Measurements from ENCODE around the gene WIPI1.
"Not testable (repeated sequence)": the region's sequence is repeated elsewhere in the genome, so short reads cannot be mapped to it uniquely, and the experiment has no call there.

The WIPI1 gene

GRCh38 chr17:68379177-68379510 lies 78.2 kb downstream of the WIPI1 start:
- TF ChIP-seq, protein P1, sequence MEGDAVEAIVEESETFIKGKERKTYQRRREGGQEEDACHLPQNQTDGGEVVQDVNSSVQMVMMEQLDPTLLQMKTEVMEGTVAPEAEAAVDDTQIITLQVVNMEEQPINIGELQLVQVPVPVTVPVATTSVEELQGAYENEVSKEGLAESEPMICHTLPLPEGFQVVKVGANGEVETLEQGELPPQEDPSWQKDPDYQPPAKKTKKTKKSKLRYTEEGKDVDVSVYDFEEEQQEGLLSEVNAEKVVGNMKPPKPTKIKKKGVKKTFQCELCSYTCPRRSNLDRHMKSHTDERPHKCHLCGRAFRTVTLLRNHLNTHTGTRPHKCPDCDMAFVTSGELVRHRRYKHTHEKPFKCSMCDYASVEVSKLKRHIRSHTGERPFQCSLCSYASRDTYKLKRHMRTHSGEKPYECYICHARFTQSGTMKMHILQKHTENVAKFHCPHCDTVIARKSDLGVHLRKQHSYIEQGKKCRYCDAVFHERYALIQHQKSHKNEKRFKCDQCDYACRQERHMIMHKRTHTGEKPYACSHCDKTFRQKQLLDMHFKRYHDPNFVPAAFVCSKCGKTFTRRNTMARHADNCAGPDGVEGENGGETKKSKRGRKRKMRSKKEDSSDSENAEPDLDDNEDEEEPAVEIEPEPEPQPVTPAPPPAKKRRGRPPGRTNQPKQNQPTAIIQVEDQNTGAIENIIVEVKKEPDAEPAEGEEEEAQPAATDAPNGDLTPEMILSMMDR (IDR thresholded peaks at IDR 0.05; ENCODE audit: insufficient read depth, low read depth, low read length, missing control alignments), result no peak
- H3K4me3 ChIP-seq (ENCODE audit: low read depth, low read length), result no peak overlapping the region
- DNase-seq (ENCODE audit: low read depth), result no peak

- no peak overlapping the region for H3K4me3 ChIP-seq (ENCODE audit: low read depth, low read length)
- TF ChIP-seq, protein P1 (IDR thresholded peaks at IDR 0.05; ENCODE audit: insufficient read depth, low read depth, low read length, missing control alignments), result no peak
- no peak for DNase-seq (ENCODE audit: low read depth)
These were observed 78.8 kb downstream of the WIPI1 start for GRCh38 chr17:68378268-68379176.

DNA sequence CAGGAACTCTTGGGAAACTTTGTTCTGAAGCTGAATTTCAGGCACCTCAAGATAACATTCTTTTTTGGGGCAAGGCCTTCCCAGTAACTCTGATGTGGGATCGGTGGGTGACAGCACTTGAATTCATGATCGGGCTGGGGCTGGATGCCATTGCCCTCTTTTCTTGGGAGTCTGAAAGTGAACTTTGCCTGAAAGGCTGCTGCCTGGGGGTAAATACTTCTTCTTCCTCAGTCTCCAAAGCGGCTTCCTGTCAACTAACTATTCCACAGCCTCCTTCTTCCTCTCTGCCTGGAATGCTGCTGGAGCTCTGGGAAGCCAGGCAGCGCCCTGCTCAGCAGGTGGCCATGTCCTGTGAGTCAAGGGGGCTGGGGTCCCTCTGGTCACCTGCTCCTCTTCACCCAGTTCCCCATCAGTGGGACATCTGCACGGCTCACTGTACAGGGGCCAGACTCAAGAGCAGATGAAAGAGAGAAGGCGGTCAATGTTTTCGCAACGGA lies 79.5 kb downstream of the WIPI1 start:
- H3K4me3 ChIP-seq (ENCODE audit: low read depth, low read length), result no peak overlapping the region
- TF ChIP-seq, protein P1 (IDR thresholded peaks at IDR 0.05; ENCODE audit: insufficient read depth, low read depth, low read length, missing control alignments), result no peak
- DNase-seq (ENCODE audit: low read depth), result no peak

DNA sequence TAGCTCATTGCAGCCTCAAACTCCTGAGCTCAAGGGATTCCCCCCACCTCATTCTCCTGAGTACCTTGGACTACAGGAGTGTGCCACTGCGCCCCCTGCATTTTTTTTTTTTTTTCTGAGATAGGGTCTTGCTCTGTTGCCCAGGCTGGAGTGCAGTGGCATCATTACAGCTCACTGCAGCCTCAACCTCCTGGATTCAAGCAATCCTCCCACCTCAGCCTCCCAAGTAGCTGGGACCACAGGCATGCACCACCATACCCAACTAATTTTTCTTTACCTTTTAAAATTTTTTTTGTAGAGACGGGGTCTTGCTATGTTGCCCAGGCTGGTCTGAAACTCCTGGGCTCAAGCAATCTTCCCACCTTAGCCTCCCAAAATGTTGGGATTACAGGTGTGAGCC lies 81.1 kb downstream of the WIPI1 start:
- H3K4me3 ChIP-seq (ENCODE audit: low read depth, low read length); DNase-seq (ENCODE audit: low read depth): not testable (repeated sequence)

- DNase-seq (ENCODE audit: low read depth), result no peak
- TF ChIP-seq, protein P1 (IDR thresholded peaks at IDR 0.05; ENCODE audit: insufficient read depth, low read depth, low read length, missing control alignments), result no peak
These were observed 81.7 kb downstream of the WIPI1 start for GRCh38 chr17:68375566-68375965.

More at GRCh38 chr17:68375566-68375965, 81.7 kb downstream of the WIPI1 start:
- H3K4me3 ChIP-seq (ENCODE audit: low read depth, low read length), result no peak overlapping the region
